PFSK-1 (cell line): ENCODE data around the gene RTN4RL1.

ENCODE experiments used
- POLR2AphosphoS5 ChIP-seq: IDR thresholded peaks from 2 replicates; pipeline ENCODE4 v1.6.1; 2012; ENCODE audit warnings: low read depth, mild to moderate bottlenecking, control low read depth, low read length, moderate library complexity
- SIN3A ChIP-seq: IDR thresholded peaks from 2 replicates; pipeline ENCODE4 v1.6.1; 2012; ENCODE audit warnings: mild to moderate bottlenecking, low read length, moderate library complexity, borderline replicate concordance; ENCODE audit not compliant: insufficient read depth

DNA sequence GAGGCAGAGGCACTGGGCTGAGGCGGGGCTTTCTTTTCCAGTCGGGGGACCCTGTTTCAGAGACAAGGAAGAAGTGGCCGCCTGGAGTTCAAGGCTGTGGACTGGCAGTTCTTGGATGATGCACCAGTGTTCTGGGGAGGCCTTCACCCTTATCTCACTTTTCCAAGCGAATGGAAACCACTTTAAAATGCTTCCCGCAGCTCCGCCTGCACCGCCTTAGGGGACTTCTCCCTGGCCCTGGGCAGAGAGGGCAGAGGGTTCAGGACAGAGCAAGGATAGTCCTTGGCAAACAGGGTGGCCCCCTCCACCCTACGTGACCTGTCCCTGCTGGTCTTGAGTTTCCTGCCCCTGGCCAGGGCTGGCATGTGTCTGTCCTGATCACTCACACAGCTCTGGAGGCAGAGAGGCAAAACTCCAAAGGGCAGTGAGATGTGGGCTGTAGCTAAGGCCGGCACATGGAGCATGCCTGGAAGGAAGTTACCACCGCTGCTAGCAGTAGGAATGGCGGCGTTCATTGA lies 20.6 kb downstream of the RTN4RL1 start:
- TF ChIP-seq POLR2AphosphoS5, result no peak
- no peak for TF ChIP-seq SIN3A
